ENCODE data around the gene PACRG.

PACRG gene

GRCh38 chr6:163206196-163206595 lies 478.4 kb downstream of the PACRG start:
- no peaks in the 10 kb centered on the region for H3K4me1 ChIP-seq (ENCODE audit: insufficient read depth, low read length)
- H3K9ac ChIP-seq (ENCODE audit: low read depth, low read length), result no peak overlapping the region
- no peaks in the 10 kb centered on the region for H3K36me3 ChIP-seq (ENCODE audit: insufficient read depth, low read length)
- H3K9me3 ChIP-seq (ENCODE audit: control insufficient read depth, insufficient read depth, low read length), result no peaks in the 10 kb centered on the region

- H3K9me3 ChIP-seq (ENCODE audit: control insufficient read depth, insufficient read depth, low read length), result no peaks in the 10 kb centered on the region; the same call in 1 of the 2 replicates
- H3K9ac ChIP-seq (ENCODE audit: low read depth, low read length), result no peak overlapping the region
- no peaks in the 10 kb centered on the region for H3K4me1 ChIP-seq (ENCODE audit: insufficient read depth, low read length)
- no peaks in the 10 kb centered on the region for H3K36me3 ChIP-seq (ENCODE audit: insufficient read depth, low read length)
Measured at GRCh38 chr6:163207431-163208383, 479.9 kb downstream of the PACRG start.

DNA sequence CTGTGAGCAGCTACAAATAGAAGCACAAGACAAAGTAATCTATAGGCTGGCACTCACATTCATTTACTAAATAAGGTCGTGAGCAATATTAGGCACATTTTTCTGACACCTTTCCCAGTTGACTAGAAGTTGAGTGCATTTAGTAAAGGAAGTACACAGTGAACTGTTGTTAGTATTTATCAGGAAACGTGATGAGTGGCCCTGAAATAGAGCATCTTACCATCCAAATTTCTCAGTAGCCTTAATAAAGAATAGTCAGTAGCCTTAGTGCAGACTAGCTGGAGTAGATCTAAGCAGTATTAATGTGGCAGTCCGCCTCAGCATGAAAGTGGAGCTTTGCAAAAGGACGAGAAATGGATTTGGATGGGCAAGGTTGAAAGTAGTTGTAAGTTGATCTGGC lies 481.2 kb downstream of the PACRG start:
- no peaks in the 10 kb centered on the region; the same call in 1 of the 2 replicates for H3K9me3 ChIP-seq (ENCODE audit: control insufficient read depth, insufficient read depth, low read length)
- H3K9ac ChIP-seq (ENCODE audit: low read depth, low read length), result no peak overlapping the region
- no peaks in the 10 kb centered on the region for H3K4me1 ChIP-seq (ENCODE audit: insufficient read depth, low read length)
- H3K36me3 ChIP-seq (ENCODE audit: insufficient read depth, low read length), result no peaks in the 10 kb centered on the region

GRCh38 chr6:163212123-163212522 lies 484.3 kb downstream of the PACRG start:
- Histone ChIP-seq H3K9me3 (ENCODE audit: control insufficient read depth, insufficient read depth, low read length) (no peaks in the 10 kb centered on the region; the same call in 1 of the 2 replicates), H3K36me3 (ENCODE audit: insufficient read depth, low read length) (no peaks in the 10 kb centered on the region), H3K9ac (ENCODE audit: low read depth, low read length) (no peak overlapping the region), H3K4me1 (ENCODE audit: insufficient read depth, low read length) (no peaks in the 10 kb centered on the region)

DNA sequence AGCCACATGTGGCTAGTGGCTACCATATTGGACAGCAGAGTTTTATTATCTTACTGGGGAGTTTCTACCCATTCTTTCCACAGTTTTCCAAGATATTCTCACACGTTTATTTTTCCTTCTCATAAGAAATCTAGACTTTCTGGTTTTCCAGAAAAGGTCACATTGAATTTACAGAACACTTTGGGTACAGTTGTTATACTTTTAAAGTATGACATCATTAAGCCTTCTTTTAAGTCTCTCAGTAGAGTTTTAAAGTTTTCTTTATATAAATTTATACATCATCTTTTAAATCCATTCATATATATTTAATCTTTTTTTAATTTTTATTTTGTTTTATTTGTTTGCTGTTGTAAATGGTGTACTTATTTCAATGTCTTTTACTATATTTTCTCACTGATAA lies 486.5 kb downstream of the PACRG start:
- Histone ChIP-seq H3K36me3 (ENCODE audit: insufficient read depth, low read length) (no peaks in the 10 kb centered on the region), H3K4me1 (ENCODE audit: insufficient read depth, low read length) (no peaks in the 10 kb centered on the region), H3K9me3 (ENCODE audit: control insufficient read depth, insufficient read depth, low read length) (peaks cover 4% of the 10 kb centered on the region; the same call in 1 of the 2 replicates), H3K9ac (ENCODE audit: low read depth, low read length) (no peak overlapping the region)

GRCh38 chr6:163218361-163218894 lies 490.7 kb downstream of the PACRG start:
- Histone ChIP-seq H3K9me3 (ENCODE audit: control insufficient read depth, insufficient read depth, low read length) (0 out of 2 replicates have a peak, but pooled peaks cover 4% of the 10 kb centered on the region), H3K4me1 (ENCODE audit: insufficient read depth, low read length) (no peaks in the 10 kb centered on the region), H3K9ac (ENCODE audit: low read depth, low read length) (no peak overlapping the region), H3K36me3 (ENCODE audit: insufficient read depth, low read length) (no peaks in the 10 kb centered on the region)

DNA sequence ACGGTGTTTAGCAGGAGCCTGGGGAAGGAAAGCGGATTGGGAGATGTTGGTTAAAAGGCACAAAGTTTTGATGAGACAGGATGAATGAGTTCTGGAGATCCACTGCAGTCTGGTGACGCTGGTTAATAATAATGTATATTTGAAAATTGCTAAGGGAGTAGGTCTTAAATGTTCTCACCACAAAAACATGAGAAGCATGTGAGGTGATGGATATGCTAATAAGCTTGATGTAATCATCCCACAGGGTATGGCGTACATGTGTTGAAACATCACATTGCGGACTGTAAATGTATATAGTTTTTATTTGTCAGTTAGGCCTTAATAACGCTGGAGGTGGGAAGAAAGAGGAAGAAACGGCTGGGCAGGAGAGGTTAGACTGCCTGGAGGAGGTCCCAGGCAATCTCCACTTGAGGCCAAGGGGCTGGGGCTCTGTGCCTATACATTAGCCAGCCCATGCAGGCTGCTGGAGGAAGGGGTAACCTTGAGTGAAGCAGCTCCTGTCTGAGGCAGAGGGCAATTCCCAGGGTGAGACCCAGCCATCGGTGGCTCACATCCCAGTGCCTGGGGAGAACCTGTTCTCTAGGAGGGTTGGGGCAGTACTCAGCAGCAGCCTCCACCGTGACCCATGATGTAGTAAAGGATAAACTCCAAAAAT lies 498.5 kb downstream of the PACRG start:
- Histone ChIP-seq H3K9me3 (ENCODE audit: control insufficient read depth, insufficient read depth, low read length) (no peaks in the 10 kb centered on the region), H3K9ac (ENCODE audit: low read depth, low read length) (no peak overlapping the region), H3K4me1 (ENCODE audit: insufficient read depth, low read length) (no peaks in the 10 kb centered on the region), H3K36me3 (ENCODE audit: insufficient read depth, low read length) (no peaks in the 10 kb centered on the region)

DNA sequence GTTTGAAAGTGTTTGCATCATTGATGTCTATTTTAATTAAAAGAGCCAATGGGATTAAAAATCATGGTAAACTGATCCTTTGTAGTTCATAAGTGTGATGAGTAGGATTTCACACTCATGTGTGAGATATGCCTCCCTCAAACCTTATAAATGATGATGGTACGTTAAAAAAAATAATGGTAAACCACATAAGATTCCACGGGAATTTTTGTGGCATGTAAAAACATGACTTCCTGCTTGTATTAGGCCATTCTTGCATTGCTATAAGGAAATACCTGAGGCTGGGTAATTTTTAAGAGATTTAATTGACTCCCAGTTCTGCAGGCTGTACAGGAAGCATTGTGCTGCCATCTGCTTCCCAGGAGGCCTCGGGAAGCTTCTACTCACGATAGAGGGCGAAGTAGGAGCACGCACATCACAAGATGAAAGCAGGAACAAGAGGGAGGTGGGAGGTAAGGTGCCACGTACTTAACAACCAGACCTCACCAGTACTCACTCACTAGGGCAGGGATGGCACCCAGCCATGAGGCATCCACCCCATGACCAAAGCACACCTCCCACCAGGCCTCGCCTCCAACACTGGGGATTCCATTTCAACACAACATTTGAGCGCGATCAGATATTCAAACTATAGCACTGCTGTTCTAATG lies 499.2 kb downstream of the PACRG start:
- H3K9me3 ChIP-seq (ENCODE audit: control insufficient read depth, insufficient read depth, low read length), result no peaks in the 10 kb centered on the region
- no peaks in the 10 kb centered on the region for H3K36me3 ChIP-seq (ENCODE audit: insufficient read depth, low read length)
- no peak overlapping the region for H3K9ac ChIP-seq (ENCODE audit: low read depth, low read length)
- H3K4me1 ChIP-seq (ENCODE audit: insufficient read depth, low read length), result no peaks in the 10 kb centered on the region

GRCh38 chr6:163228041-163228440 lies 500.3 kb downstream of the PACRG start:
- Histone ChIP-seq H3K9me3 (ENCODE audit: control insufficient read depth, insufficient read depth, low read length) (no peaks in the 10 kb centered on the region; the same call in 1 of the 2 replicates), H3K36me3 (ENCODE audit: insufficient read depth, low read length) (no peaks in the 10 kb centered on the region), H3K9ac (ENCODE audit: low read depth, low read length) (no peak overlapping the region), H3K4me1 (ENCODE audit: insufficient read depth, low read length) (no peaks in the 10 kb centered on the region)

DNA sequence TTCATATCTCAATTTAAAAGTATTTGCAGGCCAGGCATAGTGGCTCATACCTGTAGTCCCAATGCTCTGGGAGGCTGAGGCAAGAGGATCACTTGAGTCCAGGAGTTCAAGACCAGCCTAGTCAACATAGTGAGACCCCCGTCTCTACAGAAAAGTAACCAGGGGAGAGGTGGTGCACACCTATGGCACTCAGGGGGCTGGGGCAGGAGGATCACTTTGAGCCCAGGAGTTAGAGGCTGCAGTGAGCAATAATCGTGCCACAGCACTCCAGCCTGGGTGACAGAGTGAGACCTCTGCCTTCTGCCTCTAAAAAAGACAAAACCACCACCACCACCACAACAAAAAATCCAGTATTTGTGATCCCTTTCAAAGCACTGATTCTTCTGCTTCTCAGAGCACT lies 501.3 kb downstream of the PACRG start:
- H3K4me1 ChIP-seq (ENCODE audit: insufficient read depth, low read length), result no peaks in the 10 kb centered on the region
- no peaks in the 10 kb centered on the region for H3K36me3 ChIP-seq (ENCODE audit: insufficient read depth, low read length)
- H3K9me3 ChIP-seq (ENCODE audit: control insufficient read depth, insufficient read depth, low read length), result no peaks in the 10 kb centered on the region; the same call in 1 of the 2 replicates
- no peak overlapping the region for H3K9ac ChIP-seq (ENCODE audit: low read depth, low read length)

GRCh38 chr6:163230901-163231300 lies 503.1 kb downstream of the PACRG start:
- no peaks in the 10 kb centered on the region for H3K4me1 ChIP-seq (ENCODE audit: insufficient read depth, low read length)
- no peaks in the 10 kb centered on the region; the same call in 1 of the 2 replicates for H3K9me3 ChIP-seq (ENCODE audit: control insufficient read depth, insufficient read depth, low read length)
- H3K36me3 ChIP-seq (ENCODE audit: insufficient read depth, low read length), result no peaks in the 10 kb centered on the region
- no peak overlapping the region for H3K9ac ChIP-seq (ENCODE audit: low read depth, low read length)

- Histone ChIP-seq H3K9ac (ENCODE audit: low read depth, low read length) (no peak overlapping the region), H3K36me3 (ENCODE audit: insufficient read depth, low read length) (no peaks in the 10 kb centered on the region), H3K9me3 (ENCODE audit: control insufficient read depth, insufficient read depth, low read length) (no peaks in the 10 kb centered on the region; the same call in 1 of the 2 replicates), H3K4me1 (ENCODE audit: insufficient read depth, low read length) (no peaks in the 10 kb centered on the region)
Measured at GRCh38 chr6:163231356-163232014, 503.7 kb downstream of the PACRG start.

DNA sequence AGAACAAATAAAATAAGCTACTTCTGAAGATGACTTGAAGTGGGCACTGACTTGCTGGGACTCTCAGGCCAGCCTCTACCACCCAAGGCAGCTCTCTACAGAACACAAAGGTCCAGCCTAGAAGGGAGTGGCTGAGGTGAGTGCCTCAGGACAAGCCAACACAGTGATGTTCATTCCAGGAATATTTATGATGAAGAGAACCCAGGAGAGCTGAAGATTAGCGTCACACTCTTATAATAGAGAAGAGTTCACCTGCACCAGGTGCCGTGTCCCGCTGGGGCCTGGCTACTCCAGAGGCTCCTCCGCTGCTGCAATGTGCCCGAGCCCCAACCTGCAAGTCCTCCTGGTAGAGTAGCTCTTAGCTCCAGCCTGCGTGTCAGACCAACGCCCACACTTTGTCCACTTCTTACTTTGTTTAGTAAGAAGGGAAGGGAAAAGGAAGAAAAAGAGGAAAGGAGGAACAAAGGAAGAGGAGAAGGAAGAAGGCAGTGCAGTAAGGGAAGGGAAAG lies 504.3 kb downstream of the PACRG start:
- H3K9me3 ChIP-seq (ENCODE audit: control insufficient read depth, insufficient read depth, low read length), result no peaks in the 10 kb centered on the region; the same call in 1 of the 2 replicates
- H3K9ac ChIP-seq (ENCODE audit: low read depth, low read length), result no peak overlapping the region
- H3K36me3 ChIP-seq (ENCODE audit: insufficient read depth, low read length), result no peaks in the 10 kb centered on the region
- H3K4me1 ChIP-seq (ENCODE audit: insufficient read depth, low read length), result no peaks in the 10 kb centered on the region

Measured in ES-I3 (cell line).